Measurements from ENCODE around the gene MOGAT1. TPM values are rescaled to one million over a fixed set of nuclear protein-coding genes. Genes with fewer than 3 reads are reported as not detected.

Gene MOGAT1
- total and polyA plus RNA-seq, 2 of the 4 experiments (the other 2 are of a cell fraction), result not detected

GRCh38 chr2:222652491-222653255 lies 18.8 kb upstream of the MOGAT1 start:
- H3K36me3 ChIP-seq (ENCODE audit: control insufficient read depth, insufficient read depth, low read length), result peaks cover 7% of the 10 kb centered on the region
- in situ Hi-C loops (cut with MboI; ENCODE audit: low sequenced_read_pairs), result no loop called here
- H2BK15ac ChIP-seq (ENCODE audit: low read depth, low read length), result no peak overlapping the region
- POLR2A ChIA-PET (ENCODE audit: unreplicated experiment), result no interaction called here
- no peak overlapping the region for H2BK120ac ChIP-seq (ENCODE audit: low read depth, low read length)
- no CpG with 5 or more reads among the region's 8 CpGs for WGBS, 2 experiments (ENCODE audit: extremely low coverage in 2 of 2, insufficient read length in 1 of 2)
- no peak overlapping the region for H3K27ac ChIP-seq (ENCODE audit: insufficient read depth, low read length)
- H2AFZ ChIP-seq (replicated peaks; ENCODE audit: low read length, poor library complexity), result no peak overlapping the region
- no TSS peak for BruUV-seq (replicated peaks)
- H2AK9ac ChIP-seq (replicated peaks; ENCODE audit: low read depth, low read length, poor library complexity), result no peak overlapping the region
- ATAC-seq (ENCODE audit: low read depth) (no peak), DNase-seq (no peak)
- no peak overlapping the region for H2BK5ac ChIP-seq (ENCODE audit: low read depth, low read length, poor library complexity, severe bottlenecking)
- peaks cover 44 to 56% of the 10 kb centered on the region in 2 experiments for H3K79me1 ChIP-seq (ENCODE audit: low read depth in 1 of 2, low read length in 2 of 2)
- H3K23ac ChIP-seq (ENCODE audit: low read depth, low read length), result no peak overlapping the region
- H3K56ac ChIP-seq (ENCODE audit: extremely low read depth, insufficient read depth, low read length), result no peak overlapping the region
- intact Hi-C loops (cut with micrococcal nuclease), result no loop called here
- H3K9me3 ChIP-seq (ENCODE audit: control insufficient read depth, insufficient read depth, low read length), result no peaks in the 10 kb centered on the region
- H3K4me1 ChIP-seq (ENCODE audit: control insufficient read depth, insufficient read depth, low read length), result no peaks in the 10 kb centered on the region; the same call in 1 of the 2 replicates
- no peak overlapping the region for H4K8ac ChIP-seq (ENCODE audit: low read depth in 2 of 2, low read length in 2 of 2)
- CTCF ChIA-PET, result interaction anchor here (0.6 to 0.7 kb wide), 2 partner anchors 11 to 949 kb away, joined by 3 to 5 read pairs; partner anchors contain the start of gene SCG2
- H4K20me1 ChIP-seq (ENCODE audit: insufficient read depth, low read length), result 0 out of 2 replicates have a peak, but pooled peaks cover 3% of the 10 kb centered on the region
- H4K5ac ChIP-seq (ENCODE audit: low read depth, low read length), result no peak overlapping the region
- H3K4me3 ChIP-seq (ENCODE audit: insufficient read depth, low read depth, low read length), result no peak overlapping the region
- H2BK20ac ChIP-seq (ENCODE audit: low read depth, low read length), result no peak overlapping the region
- no peak overlapping the region for H3K18ac ChIP-seq (ENCODE audit: low read depth, low read length)
- H3K4ac ChIP-seq (ENCODE audit: low read depth, low read length), result no peak overlapping the region
- TF ChIP-seq, protein P1, sequence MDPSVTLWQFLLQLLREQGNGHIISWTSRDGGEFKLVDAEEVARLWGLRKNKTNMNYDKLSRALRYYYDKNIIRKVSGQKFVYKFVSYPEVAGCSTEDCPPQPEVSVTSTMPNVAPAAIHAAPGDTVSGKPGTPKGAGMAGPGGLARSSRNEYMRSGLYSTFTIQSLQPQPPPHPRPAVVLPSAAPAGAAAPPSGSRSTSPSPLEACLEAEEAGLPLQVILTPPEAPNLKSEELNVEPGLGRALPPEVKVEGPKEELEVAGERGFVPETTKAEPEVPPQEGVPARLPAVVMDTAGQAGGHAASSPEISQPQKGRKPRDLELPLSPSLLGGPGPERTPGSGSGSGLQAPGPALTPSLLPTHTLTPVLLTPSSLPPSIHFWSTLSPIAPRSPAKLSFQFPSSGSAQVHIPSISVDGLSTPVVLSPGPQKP (IDR thresholded peaks at IDR 0.05; ENCODE audit: borderline replicate concordance, low read depth, low read length), result no peak
- TF ChIP-seq RAD21 (IDR thresholded peaks at IDR 0.05; ENCODE audit: low read length) (no peak), CHD1 (IDR thresholded peaks at IDR 0.05; ENCODE audit: low read depth, low read length) (no peak), NFE2L2 (IDR thresholded peaks at IDR 0.05; ENCODE audit: low read depth, low read length) (no peak), BHLHE40 (IDR thresholded peaks at IDR 0.05; ENCODE audit: low read depth, low read length) (no peak), RCOR1 (IDR thresholded peaks at IDR 0.05; ENCODE audit: insufficient replicate concordance, low read length) (no peak), MXI1 (IDR thresholded peaks at IDR 0.05; ENCODE audit: borderline replicate concordance, low read depth, low read length) (no peak)
- H3K9me1 ChIP-seq (ENCODE audit: insufficient read depth, low read length), result peaks cover 8% of the 10 kb centered on the region
- H2AK5ac ChIP-seq (ENCODE audit: low read depth, low read length), result no peak overlapping the region
- H3K9ac ChIP-seq (ENCODE audit: low read depth, low read length), result no peak overlapping the region
- H3K14ac ChIP-seq (replicated peaks; ENCODE audit: low read depth, low read length), result no peak overlapping the region
- no peak overlapping the region for H3K4me2 ChIP-seq (ENCODE audit: low read depth, low read length)
- H4K91ac ChIP-seq (ENCODE audit: insufficient read depth, low read depth, low read length), result no peak overlapping the region
- H3K27me3 ChIP-seq (ENCODE audit: control insufficient read depth, insufficient read depth, low read length), result no peaks in the 10 kb centered on the region
- dilution Hi-C loops (cut with HindIII; ENCODE audit: low sequenced_read_pairs, unreplicated experiment), result no loop called here
